SK-N-SH treated with all-trans-retinoic acid at 6 μM for 48 hours (cell line): Measurements from ENCODE around the gene LIAS.

Source experiments
- ATAC-seq: fragments of 200-7000 bp; cut with Tn5 transposase; 3 replicates; pipeline ENCODE4 v1.9.1; 2020; ENCODE audit warnings: mild to moderate bottlenecking, moderate library complexity
- ARNTL ChIP-seq: fragments of 450-650 bp; formaldehyde crosslinking; IDR thresholded peaks from 2 replicates; pipeline ENCODE4 v1.5.0; 2020; ENCODE audit warnings: low read depth, mild to moderate bottlenecking, moderate library complexity, borderline replicate concordance
- BACH2 ChIP-seq: fragments of 250-450 bp; sonication (Bioruptor Pico); IDR thresholded peaks from 2 replicates; pipeline ENCODE4 v1.9.0; 2021; ENCODE audit warnings: mild to moderate bottlenecking, borderline replicate concordance
- CREB5 ChIP-seq: fragments of 250-450 bp; sonication (Bioruptor Pico); IDR thresholded peaks from 2 replicates; pipeline ENCODE4 v1.5.1; 2020; ENCODE audit warnings: low read depth, mild to moderate bottlenecking, moderate library complexity
- CSDC2 ChIP-seq: fragments of 250-450 bp; sonication (Bioruptor Pico); IDR thresholded peaks from 2 replicates; pipeline ENCODE4 v1.5.0; 2020; ENCODE audit warnings: mild to moderate bottlenecking, moderate library complexity
- CSRNP3 ChIP-seq: fragments of 250-450 bp; sonication (Bioruptor Pico); IDR thresholded peaks from 2 replicates; pipeline ENCODE4 v1.5.1; 2021; ENCODE audit warnings: mild to moderate bottlenecking, moderate library complexity
- ESRRG ChIP-seq: fragments of 250-450 bp; sonication (Bioruptor Pico); IDR thresholded peaks from 2 replicates; pipeline ENCODE4 v1.6.1; 2021; ENCODE audit warnings: mild to moderate bottlenecking
- GLIS3 ChIP-seq: fragments of 250-450 bp; sonication (Bioruptor Pico); IDR thresholded peaks from 2 replicates; pipeline ENCODE4 v1.5.0; 2020; ENCODE audit warnings: mild to moderate bottlenecking, moderate library complexity
- OSR1 ChIP-seq: fragments of 250-450 bp; sonication (Bioruptor Pico); IDR thresholded peaks from 2 replicates; pipeline ENCODE4 v1.8.0; 2022; ENCODE audit warnings: moderate library complexity, mild to moderate bottlenecking, inconsistent platforms
- PATZ1 ChIP-seq: fragments of 250-450 bp; sonication (Bioruptor Pico); IDR thresholded peaks from 2 replicates; pipeline ENCODE4 v1.8.0; 2020; ENCODE audit warnings: mild to moderate bottlenecking, moderate library complexity, borderline replicate concordance
- POU6F1 ChIP-seq: fragments of 250-450 bp; sonication (Bioruptor Pico); IDR thresholded peaks from 2 replicates; pipeline ENCODE4 v1.8.0; 2021; ENCODE audit warnings: low read depth, mild to moderate bottlenecking, moderate library complexity, borderline replicate concordance
- PPARA ChIP-seq: fragments of 250-450 bp; sonication (Bioruptor Pico); IDR thresholded peaks from 2 replicates; pipeline ENCODE4 v1.5.0; 2020; ENCODE audit warnings: mild to moderate bottlenecking, borderline replicate concordance
- RARB ChIP-seq: fragments of 250-450 bp; sonication (Bioruptor Pico); IDR thresholded peaks from 2 replicates; pipeline ENCODE4 v1.8.0; 2021; ENCODE audit warnings: mild to moderate bottlenecking, moderate library complexity
- TCF4 ChIP-seq: fragments of 250-450 bp; sonication (Bioruptor Pico); IDR thresholded peaks from 2 replicates; pipeline ENCODE4 v1.8.0; 2021; ENCODE audit warnings: mild to moderate bottlenecking, moderate library complexity, borderline replicate concordance
- TOX ChIP-seq: fragments of 250-450 bp; sonication (Bioruptor Pico); IDR thresholded peaks from 2 replicates; pipeline ENCODE4 v1.8.0; 2021; ENCODE audit warnings: mild to moderate bottlenecking, moderate library complexity, borderline replicate concordance
- TSHZ2 ChIP-seq: fragments of 250-450 bp; sonication (Bioruptor Pico); IDR thresholded peaks from 2 replicates; pipeline ENCODE4 v1.5.0; 2020; ENCODE audit warnings: mild to moderate bottlenecking, moderate library complexity
- ZC3H10 ChIP-seq: fragments of 250-450 bp; sonication (Bioruptor Pico); IDR thresholded peaks from 2 replicates; pipeline ENCODE4 v1.5.1; 2021; ENCODE audit warnings: mild to moderate bottlenecking, moderate library complexity
- ZFP3 ChIP-seq: fragments of 250-450 bp; sonication (Bioruptor Pico); IDR thresholded peaks from 2 replicates; pipeline ENCODE4 v1.5.0; 2020; ENCODE audit warnings: mild to moderate bottlenecking, moderate library complexity
- ZNF565 ChIP-seq: fragments of 450-650 bp; formaldehyde crosslinking; conservative IDR thresholded peaks from 2 replicates; pipeline ENCODE4 v1.5.0; 2020; ENCODE audit warnings: low read depth, mild to moderate bottlenecking, moderate library complexity
- ZNF70 ChIP-seq: fragments of 450-650 bp; formaldehyde crosslinking; IDR thresholded peaks from 2 replicates; pipeline ENCODE4 v1.5.0; 2020; ENCODE audit warnings: mild to moderate bottlenecking, moderate library complexity
- ZNF8 ChIP-seq: fragments of 450-650 bp; formaldehyde crosslinking; IDR thresholded peaks from 2 replicates; pipeline ENCODE4 v1.5.0; 2020; ENCODE audit warnings: mild to moderate bottlenecking, moderate library complexity

Gene LIAS

GRCh38 chr4:39455486-39455885 is 3.4 kb upstream of the LIAS start:
- ATAC-seq: no peak
- no peak for TF ChIP-seq ARNTL (CRISPR knock-in tag)
- TF ChIP-seq ESRRG (CRISPR knock-in tag): no peak
- no peak for TF ChIP-seq ZFP3 (CRISPR knock-in tag)
- no peak for TF ChIP-seq PATZ1 (CRISPR knock-in tag)
- no peak for TF ChIP-seq TCF4
- no peak for TF ChIP-seq TOX (CRISPR knock-in tag)

GRCh38 chr4:39456946-39457763 is 1.7 kb upstream of the LIAS start:
- ATAC-seq: no peak
- TF ChIP-seq TCF4 (no peak), TOX (CRISPR knock-in tag) (no peak), ZFP3 (CRISPR knock-in tag) (no peak), GLIS3 (CRISPR knock-in tag) (no peak), BACH2 (CRISPR knock-in tag) (no peak), CSRNP3 (CRISPR knock-in tag) (no peak), ZC3H10 (CRISPR knock-in tag) (no peak), PPARA (CRISPR knock-in tag) (no peak)

GRCh38 chr4:39458161-39458504 is 723 bp upstream of the LIAS start:
- ATAC-seq: peak; percentile 1; the same call in 2 of the 3 replicates

- ATAC-seq: peak; percentile 95
- TF ChIP-seq ZNF70 (peak; percentile 72; the same call in 1 of the 2 replicates), CREB5 (CRISPR knock-in tag) (peak; percentile 88; the same call in 1 of the 2 replicates), TSHZ2 (CRISPR knock-in tag) (peak; percentile 33; the same call in 1 of the 2 replicates), TCF4 (peak; percentile 90), ZFP3 (CRISPR knock-in tag) (peak; percentile 66), RARB (CRISPR knock-in tag) (peak; percentile 11; the same call in 1 of the 2 replicates), BACH2 (CRISPR knock-in tag) (peak; percentile 64; the same call in 1 of the 2 replicates), CSDC2 (CRISPR knock-in tag) (no peak; the same call in 1 of the 2 replicates), CSRNP3 (CRISPR knock-in tag) (0 out of 2 replicates have a peak, but pooled peaks have one; percentile 36), TOX (CRISPR knock-in tag) (no peak), ESRRG (CRISPR knock-in tag) (no peak), OSR1 (CRISPR knock-in tag) (no peak), ZNF8 (CRISPR knock-in tag) (0 out of 2 replicates have a peak, but pooled peaks have one; percentile 9), POU6F1 (CRISPR knock-in tag) (no peak), ZNF565 (CRISPR knock-in tag) (peak; percentile 68; the same call in 1 of the 2 replicates)
These were observed 6.1 kb downstream of the LIAS start for GRCh38 chr4:39464886-39465501.
